K562 (cell line): ENCODE measurements around the gene JDP2. TPM values are rescaled to one million over a fixed set of nuclear protein-coding genes. Genes with fewer than 3 reads are reported as not detected.

ENCODE experiments used
- ATAC-seq: fragments of 200-7000 bp; cut with Tn5 transposase; 3 replicates; pipeline ENCODE4 v1.9.1; 2020; ENCODE audit warnings: moderate library complexity
- BruUV-seq: library from RNA; stranded (reverse); fragments of 400-500 nt; replicated peaks from 2 replicates; lab custom pipeline; 2021; lab: Mats Ljungman, UMichigan
- CTCF ChIA-PET: fragments of 300-600 bp; formaldehyde crosslinking; extraction: SDS; loops from one replicate; lab custom pipeline; 2021; ENCODE audit warnings: low intra/inter-chr PET ratio; lab: Yijun Ruan, JAX
- POLR2A ChIA-PET: fragments of 300-600, 350-650 bp; sonication (Branson Sonifier 250); formaldehyde crosslinking; extraction: SDS; loops from one replicate; lab custom pipeline; 2021; ENCODE audit warnings: antibody characterized with exemption, inconsistent platforms; lab: Yijun Ruan, JAX
- DNase-seq, 4 experiments: peaks; one replicate each; pipeline versions ENCODE4 v3.0.0 to v3.0.0-alpha.2; 2011 to 2018; ENCODE audit warnings: low spot score in 3 of 4, mixed read lengths in 3 of 4; ENCODE audit errors: extremely low read depth in 1 of 4
- FAIRE-seq: peaks from 2 replicates; lab custom pipeline; 2011; peaks lifted over from hg19 to GRCh38; lab: Jason Lieb, UNC
- H2AFZ ChIP-seq: 2 replicates; pipeline ENCODE4 v1.6.0; 2011; ENCODE audit warnings: low read depth, low read length, control low read depth, inconsistent platforms
- H3K27ac ChIP-seq: fragments of 200-600 bp; 3 replicates; pipeline ENCODE4 v1.8.0; 2011; ENCODE audit warnings: low read depth, mild to moderate bottlenecking, control low read depth, inconsistent platforms, low read length, moderate library complexity, mixed read lengths; ENCODE audit errors: extremely low read depth
- H3K27me3 ChIP-seq, 2 experiments: fragments of 300-600 bp in 1 of 2; 2 replicates in 1 of 2; 3 replicates in 1 of 2; pipeline versions ENCODE4 v1.6.0 to v1.8.0; 2011; ENCODE audit warnings: inconsistent platforms in 2 of 2, low read length in 2 of 2, mild to moderate bottlenecking in 1 of 2, mixed read lengths in 1 of 2, moderate library complexity in 1 of 2; ENCODE audit not compliant: control insufficient read depth in 2 of 2, insufficient read depth in 2 of 2
- H3K36me3 ChIP-seq: fragments of 300-600 bp; 3 replicates; pipeline ENCODE4 v1.8.0; 2011; ENCODE audit warnings: mild to moderate bottlenecking, low read length, inconsistent platforms; ENCODE audit not compliant: control insufficient read depth, insufficient read depth
- H3K4me1 ChIP-seq, 2 experiments: fragments of 200-600 bp in 1 of 2; replicated peaks in 1 of 2; 2 replicates in 1 of 2; 3 replicates in 1 of 2; pipeline versions ENCODE4 v1.5.1 to v1.8.0; 2011; ENCODE audit warnings: inconsistent platforms in 2 of 2, low read length in 2 of 2, mild to moderate bottlenecking in 1 of 2, mixed read lengths in 1 of 2, moderate library complexity in 1 of 2; ENCODE audit not compliant: control insufficient read depth in 2 of 2, insufficient read depth in 2 of 2
- H3K4me2 ChIP-seq: 2 replicates; pipeline ENCODE4 v1.6.1; 2011; ENCODE audit warnings: low read length, control low read depth, inconsistent platforms, mixed read lengths; ENCODE audit not compliant: insufficient read depth
- H3K4me3 ChIP-seq: fragments of 200-600 bp; sonication (generic), shearing (Covaris generic); 2 replicates; pipeline ENCODE4 v1.5.1; 2016; ENCODE audit warnings: control low read depth, inconsistent platforms
- H3K79me2 ChIP-seq: fragments of 200-600 bp; 3 replicates; pipeline ENCODE4 v1.8.0; 2011; ENCODE audit warnings: low read length, inconsistent platforms; ENCODE audit not compliant: control insufficient read depth, insufficient read depth
- H3K9ac ChIP-seq, 2 experiments: 2 replicates each; pipeline versions ENCODE4 v1.6.0 to v1.6.1; 2011; ENCODE audit warnings: low read depth in 2 of 2, low read length in 2 of 2, control low read depth in 1 of 2, inconsistent platforms in 1 of 2, mild to moderate bottlenecking in 1 of 2, mixed read lengths in 1 of 2; ENCODE audit not compliant: insufficient read depth in 1 of 2
- H3K9me1 ChIP-seq: one replicate; pipeline ENCODE4 v1.6.0; 2011; ENCODE audit warnings: inconsistent platforms, mild to moderate bottlenecking, low read length, moderate library complexity; ENCODE audit not compliant: control insufficient read depth, insufficient read depth
- H3K9me3 ChIP-seq: replicated peaks from 2 replicates; pipeline ENCODE4 v1.5.1; 2011; ENCODE audit warnings: low read depth, low read length, inconsistent platforms; ENCODE audit not compliant: control insufficient read depth, insufficient read depth
- H4K20me1 ChIP-seq: replicated peaks from 2 replicates; pipeline ENCODE4 v1.6.1; 2011; ENCODE audit warnings: low read length, inconsistent platforms, mixed read lengths; ENCODE audit not compliant: control insufficient read depth, insufficient read depth
- ELF4 ChIP-seq: fragments of 450-650 bp; formaldehyde crosslinking; IDR thresholded peaks from 2 replicates; pipeline ENCODE4 v1.4.0; 2022; ENCODE audit warnings: missing genetic modification characterization
- ESRRA ChIP-seq: fragments of 450-650 bp; IDR thresholded peaks from 2 replicates; pipeline ENCODE4 v1.6.1; 2014; ENCODE audit warnings: low read depth, mild to moderate bottlenecking, moderate library complexity, borderline replicate concordance
- FOXA3 ChIP-seq, 2 experiments: fragments of 450-650 bp in 1 of 2; sonication (generic) in 1 of 2; formaldehyde crosslinking; IDR thresholded peaks in 1 of 2; conservative IDR thresholded peaks in 1 of 2; 2 replicates each; pipeline versions ENCODE4 v1.4.0 to v1.8.0; 2020 to 2022; ENCODE audit warnings: mild to moderate bottlenecking in 2 of 2, missing genetic modification reagents in 1 of 2
- LEF1 ChIP-seq: fragments of 450-650 bp; IDR thresholded peaks from 2 replicates; pipeline ENCODE4 v1.6.1; 2016; ENCODE audit warnings: mild to moderate bottlenecking
- NCOA1 ChIP-seq: fragments of 450-650 bp; IDR thresholded peaks from 2 replicates; pipeline ENCODE4 v1.6.1; 2016; ENCODE audit warnings: low read depth
- NRF1 ChIP-seq, 2 experiments: fragments of 450-650 bp; IDR thresholded peaks in 1 of 2; conservative IDR thresholded peaks in 1 of 2; 2 replicates each; pipeline ENCODE4 v1.6.1; 2014; ENCODE audit warnings: mild to moderate bottlenecking in 2 of 2
- POLR3A ChIP-seq: IDR thresholded peaks from 2 replicates; pipeline ENCODE4 v1.6.1; 2011; ENCODE audit warnings: borderline replicate concordance, mild to moderate bottlenecking, moderate library complexity; ENCODE audit not compliant: insufficient read length, insufficient read depth; ENCODE audit errors: extremely low read depth
- ZKSCAN1 ChIP-seq: fragments of 150-350 bp; IDR thresholded peaks from 2 replicates; pipeline ENCODE4 v1.6.1; 2016; ENCODE audit warnings: low read depth, low read length
- ZNF12 ChIP-seq: sonication (generic); formaldehyde crosslinking; IDR thresholded peaks from 2 replicates; pipeline ENCODE4 v1.4.0; 2020; ENCODE audit warnings: mild to moderate bottlenecking, missing genetic modification reagents
- WGBS: fragments of 100-300 bp; shearing (Covaris generic); methylation state at CpG from one replicate; pipeline ENCODE4 v1.1.6; 2016; ENCODE audit warnings: low coverage, mixed read lengths; ENCODE audit not compliant: insufficient coverage; ENCODE audit errors: missing lambda C conversion rate; 5-methylcytosine and 5-hydroxymethylcytosine counted together
- in situ Hi-C: fragments of 300-500 bp; cut with MboI; formaldehyde crosslinking; loops from 4 replicates; pipeline ENCODE4 v1.15.0; 2018; ENCODE audit warnings: inconsistent platforms, mixed read lengths
- intact Hi-C: fragments of 100-400 bp; cut with micrococcal nuclease; formaldehyde crosslinking; loops from 2 replicates; pipeline ENCODE4 v1.14.2; 2022
- polyA plus RNA-seq, 8 experiments: library from polyadenylated mRNA; depleted of rRNA in 4 of 8; stranded (reverse) in 5 of 8; unstranded in 3 of 8; fragments of >200 nt; fragmentation: Nextera tagmentation in 2 of 8; fragmentation: Illumina TruSeq in 1 of 8; extraction: Ambion mirVana in 2 of 8; extraction: Trizol in 1 of 8; gene quantifications; 2 replicates each; pipeline versions ENCODE4 v1.2.1 to v1.2.3, GENCODE V29; 2011 to 2014; ENCODE audit warnings: inconsistent platforms in 1 of 8, missing spikeins in 1 of 8
- total RNA-seq, 7 experiments: library from RNA; depleted of rRNA in 6 of 7; stranded (reverse); fragments of >200 nt in 6 of 7; fragmentation: Illumina TruSeq in 2 of 7; extraction: Trizol in 2 of 7; gene quantifications; 2 replicates each; pipeline versions ENCODE4 v1.2.1 to v1.2.3, GENCODE V29; 2011 to 2021; ENCODE audit warnings: low replicate concordance in 1 of 7
- TF ChIP-seq, protein P1 (sequence below): sonication (generic); IDR thresholded peaks from 2 replicates; pipeline ENCODE4 v1.6.1; 2016
- TF ChIP-seq, protein P2 (sequence below): fragments of 250-450 bp; sonication (Bioruptor Pico); IDR thresholded peaks from 2 replicates; pipeline ENCODE4 v1.5.0; 2021
- TF ChIP-seq, protein P3 (sequence below), 2 experiments: fragments of 450-650 bp; IDR thresholded peaks; 2 replicates each; pipeline ENCODE4 v1.6.1; 2016
- TF ChIP-seq, protein P4 (sequence below): sonication (generic); formaldehyde crosslinking; IDR thresholded peaks from 2 replicates; pipeline ENCODE4 v1.8.1; 2022; ENCODE audit warnings: missing genetic modification reagents

Gene JDP2
- total and polyA plus RNA-seq, 9 of the 15 experiments (the other 6 are each of a cell fraction or from before 2014, with no cell fraction given) = 0.27 to 13.8 (median 3.1) TPM

DNA sequence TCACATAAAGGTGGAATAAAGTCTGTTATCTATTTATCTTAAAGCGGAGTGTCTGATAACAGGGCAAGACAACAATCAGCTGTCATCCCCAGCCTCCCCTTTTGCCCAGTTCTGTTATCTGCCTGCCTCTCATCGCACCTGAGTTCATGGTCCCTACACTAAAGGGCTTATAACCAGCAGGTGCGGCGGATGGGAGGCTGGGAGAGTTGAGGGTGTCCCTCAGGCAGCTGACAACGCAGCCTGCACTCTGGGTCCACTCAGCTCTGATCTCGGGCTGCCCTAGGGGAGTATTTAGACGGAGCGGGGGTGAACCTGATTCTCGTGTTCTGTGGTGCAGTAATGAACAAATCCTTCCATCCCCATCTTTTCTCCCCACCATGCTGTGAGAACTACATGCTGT, 34.0 kb upstream of the JDP2 start (continued):
- TF ChIP-seq FOXA3 (CRISPR knock-in tag; conservative IDR thresholded peaks at IDR 0.05 in 1 of 2, IDR thresholded peaks at IDR 0.05 in 1 of 2) = no peak
- TF ChIP-seq, protein P1, sequence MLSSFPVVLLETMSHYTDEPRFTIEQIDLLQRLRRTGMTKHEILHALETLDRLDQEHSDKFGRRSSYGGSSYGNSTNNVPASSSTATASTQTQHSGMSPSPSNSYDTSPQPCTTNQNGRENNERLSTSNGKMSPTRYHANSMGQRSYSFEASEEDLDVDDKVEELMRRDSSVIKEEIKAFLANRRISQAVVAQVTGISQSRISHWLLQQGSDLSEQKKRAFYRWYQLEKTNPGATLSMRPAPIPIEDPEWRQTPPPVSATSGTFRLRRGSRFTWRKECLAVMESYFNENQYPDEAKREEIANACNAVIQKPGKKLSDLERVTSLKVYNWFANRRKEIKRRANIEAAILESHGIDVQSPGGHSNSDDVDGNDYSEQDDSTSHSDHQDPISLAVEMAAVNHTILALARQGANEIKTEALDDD = no peak
- TF ChIP-seq NRF1 (conservative IDR thresholded peaks at IDR 0.05 in 1 of 2, IDR thresholded peaks at IDR 0.05 in 1 of 2) = no peak
- TF ChIP-seq, protein P2, sequence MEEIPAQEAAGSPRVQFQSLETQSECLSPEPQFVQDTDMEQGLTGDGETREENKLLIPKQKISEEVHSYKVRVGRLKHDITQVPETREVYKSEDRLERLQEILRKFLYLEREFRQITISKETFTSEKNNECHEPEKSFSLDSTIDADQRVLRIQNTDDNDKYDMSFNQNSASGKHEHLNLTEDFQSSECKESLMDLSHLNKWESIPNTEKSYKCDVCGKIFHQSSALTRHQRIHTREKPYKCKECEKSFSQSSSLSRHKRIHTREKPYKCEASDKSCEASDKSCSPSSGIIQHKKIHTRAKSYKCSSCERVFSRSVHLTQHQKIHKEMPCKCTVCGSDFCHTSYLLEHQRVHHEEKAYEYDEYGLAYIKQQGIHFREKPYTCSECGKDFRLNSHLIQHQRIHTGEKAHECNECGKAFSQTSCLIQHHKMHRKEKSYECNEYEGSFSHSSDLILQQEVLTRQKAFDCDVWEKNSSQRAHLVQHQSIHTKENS (CRISPR knock-in tag) = no peak
- TF ChIP-seq, protein P3, sequence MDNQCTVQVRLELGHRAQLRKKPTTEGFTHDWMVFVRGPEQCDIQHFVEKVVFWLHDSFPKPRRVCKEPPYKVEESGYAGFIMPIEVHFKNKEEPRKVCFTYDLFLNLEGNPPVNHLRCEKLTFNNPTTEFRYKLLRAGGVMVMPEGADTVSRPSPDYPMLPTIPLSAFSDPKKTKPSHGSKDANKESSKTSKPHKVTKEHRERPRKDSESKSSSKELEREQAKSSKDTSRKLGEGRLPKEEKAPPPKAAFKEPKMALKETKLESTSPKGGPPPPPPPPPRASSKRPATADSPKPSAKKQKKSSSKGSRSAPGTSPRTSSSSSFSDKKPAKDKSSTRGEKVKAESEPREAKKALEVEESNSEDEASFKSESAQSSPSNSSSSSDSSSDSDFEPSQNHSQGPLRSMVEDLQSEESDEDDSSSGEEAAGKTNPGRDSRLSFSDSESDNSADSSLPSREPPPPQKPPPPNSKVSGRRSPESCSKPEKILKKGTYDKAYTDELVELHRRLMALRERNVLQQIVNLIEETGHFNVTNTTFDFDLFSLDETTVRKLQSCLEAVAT (IDR thresholded peaks at IDR 0.05) = no peak
- TF ChIP-seq, all 486 proteins: peak for 0

DNA sequence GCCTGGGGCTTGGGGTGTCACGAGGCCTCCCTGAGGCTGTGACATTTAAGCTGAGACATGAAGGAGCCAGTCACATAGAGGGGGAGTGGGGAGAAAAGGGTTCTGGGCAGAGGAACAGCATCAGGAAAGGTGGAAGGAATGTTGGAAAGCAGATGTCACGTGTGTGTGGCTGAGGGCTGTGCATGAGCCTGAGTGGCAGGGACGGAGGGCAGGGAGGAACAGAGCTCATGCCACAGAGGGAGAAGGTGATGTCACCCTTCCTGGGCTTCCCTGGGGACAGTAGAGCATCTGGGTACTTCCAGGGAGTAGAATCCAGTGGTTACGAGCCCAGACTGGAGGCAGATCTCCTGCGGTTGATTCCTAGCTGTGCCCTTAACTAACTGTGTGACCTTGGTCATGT, 32.0 kb upstream of the JDP2 start:
- H3K4me2 ChIP-seq = no peak overlapping the region
- H3K27me3 ChIP-seq = peaks cover 6 to 34% of the 10 kb centered on the region in 2 experiments; a peak in 4 of 5 replicates
- no peaks in the 10 kb centered on the region for H3K79me2 ChIP-seq
- 0 out of 2 replicates have a peak, but pooled peaks cover 2% of the 10 kb centered on the region for H3K9me3 ChIP-seq
- no peak for TF ChIP-seq ZKSCAN1
- TF ChIP-seq POLR3A = no peak
- peak; percentile 30; the same call in 1 of the 2 replicates for TF ChIP-seq ESRRA
- TF ChIP-seq ELF4 = no peak
- TF ChIP-seq, protein P4, sequence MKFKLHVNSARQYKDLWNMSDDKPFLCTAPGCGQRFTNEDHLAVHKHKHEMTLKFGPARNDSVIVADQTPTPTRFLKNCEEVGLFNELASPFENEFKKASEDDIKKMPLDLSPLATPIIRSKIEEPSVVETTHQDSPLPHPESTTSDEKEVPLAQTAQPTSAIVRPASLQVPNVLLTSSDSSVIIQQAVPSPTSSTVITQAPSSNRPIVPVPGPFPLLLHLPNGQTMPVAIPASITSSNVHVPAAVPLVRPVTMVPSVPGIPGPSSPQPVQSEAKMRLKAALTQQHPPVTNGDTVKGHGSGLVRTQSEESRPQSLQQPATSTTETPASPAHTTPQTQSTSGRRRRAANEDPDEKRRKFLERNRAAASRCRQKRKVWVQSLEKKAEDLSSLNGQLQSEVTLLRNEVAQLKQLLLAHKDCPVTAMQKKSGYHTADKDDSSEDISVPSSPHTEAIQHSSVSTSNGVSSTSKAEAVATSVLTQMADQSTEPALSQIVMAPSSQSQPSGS (CRISPR knock-in tag) = no peak
- TF ChIP-seq NCOA1 = no peak
- no peak for TF ChIP-seq LEF1
- no peak for TF ChIP-seq ZNF12 (CRISPR knock-in tag)
- H3K4me3 ChIP-seq = no peak overlapping the region
- CTCF ChIA-PET = no interaction called here
- DNase-seq (no peak), FAIRE-seq (no peak), ATAC-seq (no peak)
- no peaks in the 10 kb centered on the region for H4K20me1 ChIP-seq
- H2AFZ ChIP-seq = 0 out of 2 replicates have a peak overlapping the region, but pooled peaks have one; percentile 9
- H3K36me3 ChIP-seq = no peaks in the 10 kb centered on the region
- no peak overlapping the region for H3K9ac ChIP-seq
- H3K4me1 ChIP-seq = peaks cover 0 to 2% of the 10 kb centered on the region in 2 experiments; a peak in 2 of 5 replicates
- H3K27ac ChIP-seq = no peak overlapping the region
- in situ Hi-C loops (no loop called here), intact Hi-C loops (no loop called here)
- POLR2A ChIA-PET = no interaction called here
- WGBS = 14% methylated on average over 5 of the region's 5 CpGs
- no peaks in the 10 kb centered on the region for H3K9me1 ChIP-seq
- BruUV-seq = no TSS peak
